IMR-90 (cell line): ENCODE data around the gene ANKRD45. TPM values are rescaled to one million over a fixed set of nuclear protein-coding genes. Genes with fewer than 3 reads are reported as not detected.

ENCODE experiments used
- ATAC-seq: fragments of 200-7000 bp; cut with Tn5 transposase; 2 replicates; pipeline ENCODE4 v1.9.1; 2020; ENCODE audit warnings: low read depth, mild to moderate bottlenecking, moderate library complexity
- BruUV-seq: library from RNA; stranded (reverse); fragments of 400-500 nt; replicated peaks from 2 replicates; lab custom pipeline; 2021; lab: Mats Ljungman, UMichigan
- CTCF ChIA-PET: fragments of 300-600 bp; formaldehyde crosslinking; extraction: SDS; loops from one replicate; lab custom pipeline; 2021; ENCODE audit warnings: antibody characterized with exemption; lab: Yijun Ruan, JAX
- POLR2A ChIA-PET: fragments of 300-600 bp; sonication (Branson Sonifier 250); formaldehyde crosslinking; loops from one replicate; lab custom pipeline; 2022; ENCODE audit warnings: antibody characterized with exemption; ENCODE audit not compliant: unreplicated experiment; lab: Charles Lee
- DNase-seq: peaks from one replicate; pipeline ENCODE4 v3.0.0; 2013
- H2AFZ ChIP-seq: replicated peaks from 2 replicates; pipeline ENCODE3; 2013; ENCODE audit warnings: low read length, mild to moderate bottlenecking; ENCODE audit not compliant: poor library complexity
- H2AK5ac ChIP-seq: 2 replicates; pipeline ENCODE4 v1.6.1; 2013; ENCODE audit warnings: low read depth, low read length, inconsistent platforms
- H2AK9ac ChIP-seq: replicated peaks from 2 replicates; pipeline ENCODE3; 2013; ENCODE audit warnings: mild to moderate bottlenecking, low read depth, low read length, moderate library complexity; ENCODE audit not compliant: poor library complexity
- H2BK120ac ChIP-seq: 2 replicates; pipeline ENCODE4 v1.6.1; 2013; ENCODE audit warnings: low read depth, low read length, inconsistent platforms
- H2BK15ac ChIP-seq: 3 replicates; pipeline ENCODE4 v1.6.1; 2013; ENCODE audit warnings: low read depth, low read length, inconsistent platforms
- H2BK20ac ChIP-seq: 2 replicates; pipeline ENCODE4 v1.6.1; 2013; ENCODE audit warnings: low read depth, mild to moderate bottlenecking, inconsistent platforms, low read length, moderate library complexity
- H2BK5ac ChIP-seq: 2 replicates; pipeline ENCODE4 v1.6.1; 2013; ENCODE audit warnings: mild to moderate bottlenecking, low read depth, low read length, inconsistent platforms; ENCODE audit not compliant: poor library complexity, severe bottlenecking
- H3K14ac ChIP-seq: replicated peaks from 2 replicates; pipeline ENCODE4 v1.6.1; 2013; ENCODE audit warnings: low read depth, low read length, inconsistent platforms
- H3K18ac ChIP-seq: 2 replicates; pipeline ENCODE4 v1.6.1; 2013; ENCODE audit warnings: low read depth, low read length, control low read depth
- H3K23ac ChIP-seq: 2 replicates; pipeline ENCODE4 v1.6.1; 2013; ENCODE audit warnings: low read depth, low read length, inconsistent platforms
- H3K27ac ChIP-seq: 2 replicates; pipeline ENCODE4 v1.5.1; 2013; ENCODE audit warnings: mild to moderate bottlenecking, control low read depth, low read length; ENCODE audit not compliant: insufficient read depth
- H3K27me3 ChIP-seq: 2 replicates; pipeline ENCODE4 v1.6.1; 2013; ENCODE audit warnings: low read length; ENCODE audit not compliant: control insufficient read depth, insufficient read depth
- H3K36me3 ChIP-seq: 2 replicates; pipeline ENCODE4 v1.6.1; 2013; ENCODE audit warnings: low read length, mixed read lengths; ENCODE audit not compliant: control insufficient read depth, insufficient read depth
- H3K4ac ChIP-seq: 2 replicates; pipeline ENCODE4 v1.6.1; 2013; ENCODE audit warnings: low read depth, low read length, inconsistent platforms
- H3K4me1 ChIP-seq: 2 replicates; pipeline ENCODE4 v1.6.1; 2013; ENCODE audit warnings: low read length, mixed read lengths; ENCODE audit not compliant: control insufficient read depth, insufficient read depth
- H3K4me2 ChIP-seq: 2 replicates; pipeline ENCODE4 v1.6.1; 2013; ENCODE audit warnings: low read depth, mild to moderate bottlenecking, control low read depth, low read length, moderate library complexity
- H3K4me3 ChIP-seq: 2 replicates; pipeline ENCODE4 v1.5.1; 2013; ENCODE audit warnings: low read depth, mild to moderate bottlenecking, control low read depth, low read length, moderate library complexity; ENCODE audit not compliant: insufficient read depth
- H3K56ac ChIP-seq: 2 replicates; pipeline ENCODE4 v1.6.1; 2013; ENCODE audit warnings: low read length, inconsistent platforms; ENCODE audit not compliant: insufficient read depth; ENCODE audit errors: extremely low read depth
- H3K79me1 ChIP-seq, 2 experiments: 2 replicates each; pipeline ENCODE4 v1.6.1; 2013; ENCODE audit warnings: low read length in 2 of 2, inconsistent platforms in 1 of 2, low read depth in 1 of 2
- H3K9ac ChIP-seq: 2 replicates; pipeline ENCODE4 v1.6.1; 2013; ENCODE audit warnings: low read depth, low read length, control low read depth
- H3K9me1 ChIP-seq: 2 replicates; pipeline ENCODE4 v1.6.1; 2013; ENCODE audit warnings: low read length, inconsistent platforms; ENCODE audit not compliant: insufficient read depth
- H3K9me3 ChIP-seq: 2 replicates; pipeline ENCODE4 v1.6.1; 2013; ENCODE audit warnings: low read length; ENCODE audit not compliant: control insufficient read depth, insufficient read depth
- H4K20me1 ChIP-seq: 2 replicates; pipeline ENCODE4 v1.6.1; 2013; ENCODE audit warnings: low read length, inconsistent platforms; ENCODE audit not compliant: insufficient read depth
- H4K5ac ChIP-seq: 2 replicates; pipeline ENCODE4 v1.6.1; 2013; ENCODE audit warnings: mild to moderate bottlenecking, low read depth, low read length, control low read depth
- H4K8ac ChIP-seq, 2 experiments: 2 replicates each; pipeline ENCODE4 v1.6.1; 2013; ENCODE audit warnings: low read depth in 2 of 2, low read length in 2 of 2, control low read depth in 1 of 2, inconsistent platforms in 1 of 2
- H4K91ac ChIP-seq: 2 replicates; pipeline ENCODE4 v1.6.1; 2013; ENCODE audit warnings: low read depth, low read length, inconsistent platforms; ENCODE audit not compliant: insufficient read depth
- MAZ ChIP-seq: IDR thresholded peaks from 2 replicates; pipeline ENCODE4 v1.6.1; 2012; ENCODE audit warnings: low read depth, mild to moderate bottlenecking, low read length, improper control_type of control experiment, moderate library complexity, borderline replicate concordance
- whole genome bisulfite sequencing, 2 experiments: methylation state at CpG; one replicate each; pipeline versions ENCODE4 v1.1.5 to v1.1.7; 2013; ENCODE audit warnings: missing lambda C conversion rate in 2 of 2; ENCODE audit not compliant: insufficient read length in 1 of 2; ENCODE audit errors: extremely low coverage in 2 of 2; 5-methylcytosine and 5-hydroxymethylcytosine counted together
- dilution Hi-C: fragments of 300-500 bp; cut with HindIII; formaldehyde crosslinking; loops from one replicate; pipeline ENCODE4 v1.14.3; 2018; ENCODE audit warnings: low sequenced_read_pairs; ENCODE audit not compliant: unreplicated experiment
- in situ Hi-C: fragments of 300-500 bp; cut with MboI; formaldehyde crosslinking; loops from 3 replicates; pipeline ENCODE4 v1.14.3; 2019; ENCODE audit warnings: low sequenced_read_pairs, inconsistent platforms, mixed read lengths
- intact Hi-C: fragments of 100-400 bp; cut with micrococcal nuclease; formaldehyde crosslinking; loops from 2 replicates; pipeline ENCODE4 v1.10.0; 2022
- polyA plus RNA-seq, 3 experiments: library from polyadenylated mRNA; depleted of rRNA; stranded (reverse); fragments of >200 nt; gene quantifications; 2 replicates each; pipeline ENCODE4 v1.2.3, GENCODE V29; 2012; ENCODE audit warnings: low replicate concordance in 1 of 3
- total RNA-seq: library from RNA; depleted of rRNA; stranded (reverse); fragments of >200 nt; gene quantifications from 2 replicates; pipeline ENCODE4 v1.2.3, GENCODE V29; 2012

The ANKRD45 gene
- total and polyA plus RNA-seq, 2 of the 4 experiments (the other 2 are of a cell fraction), result under 0.01 TPM; not detected in 1

DNA sequence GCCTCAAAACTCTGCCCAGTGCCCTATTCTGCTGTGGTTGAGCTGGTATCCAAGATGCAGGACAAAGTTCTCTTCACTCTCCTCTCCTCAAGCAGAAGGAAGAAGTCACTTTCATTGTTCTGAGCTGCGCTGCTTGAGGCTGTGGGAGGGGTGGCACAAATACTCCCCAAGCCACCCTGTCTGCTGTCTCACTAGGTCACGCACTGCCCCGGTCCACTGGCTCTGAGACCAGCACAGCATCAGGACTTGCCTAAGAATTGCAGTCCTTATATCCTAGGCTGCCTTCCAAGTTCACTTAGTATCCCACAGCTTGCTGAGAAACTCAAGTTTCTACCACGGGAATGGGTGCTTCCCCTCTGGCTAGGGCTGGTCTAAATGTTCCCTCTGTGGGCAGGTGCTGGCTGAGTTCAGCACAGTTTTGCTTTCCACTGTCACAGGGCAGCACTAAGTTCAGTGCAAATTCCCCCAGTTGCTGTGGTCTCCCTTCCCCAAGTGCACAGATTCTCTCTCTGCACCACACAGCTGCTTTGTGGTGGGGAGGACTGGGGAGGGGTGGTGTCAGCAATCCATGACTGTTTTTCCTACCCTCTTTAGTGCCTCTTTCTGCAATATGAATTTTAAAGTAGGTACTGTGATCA, 99.2 kb downstream of the ANKRD45 start:
- no peaks in the 10 kb centered on the region for H3K4me1 ChIP-seq
- intact Hi-C loops (no loop called here), dilution Hi-C loops (no loop called here), in situ Hi-C loops (no loop called here)
- ChIA-PET CTCF (no interaction called here), POLR2A (no interaction called here)
- no peak overlapping the region for H3K4me3 ChIP-seq
- H4K5ac ChIP-seq, result no peak overlapping the region
- no peak overlapping the region for H3K4me2 ChIP-seq
- no peak overlapping the region for H3K14ac ChIP-seq
- H3K27me3 ChIP-seq, result no peaks in the 10 kb centered on the region
- H2BK120ac ChIP-seq, result no peak overlapping the region
- no peaks in the 10 kb centered on the region for H4K20me1 ChIP-seq
- H3K56ac ChIP-seq, result no peak overlapping the region
- no peak overlapping the region for H3K23ac ChIP-seq
- no peak for DNase-seq
- H2AFZ ChIP-seq, result no peak overlapping the region
- H2AK9ac ChIP-seq, result no peak overlapping the region
- no peak overlapping the region for H2BK15ac ChIP-seq
- no peaks in the 10 kb centered on the region for H3K79me1 ChIP-seq
- no peak overlapping the region for H4K91ac ChIP-seq
- H3K27ac ChIP-seq, result no peak overlapping the region
- no peak for ATAC-seq
- H2AK5ac ChIP-seq, result no peak overlapping the region
- no peak overlapping the region for H3K18ac ChIP-seq
- no peak overlapping the region for H2BK20ac ChIP-seq
- H4K8ac ChIP-seq, result no peak overlapping the region
- TF ChIP-seq MAZ, result no peak
- BruUV-seq, result no TSS peak
- WGBS, 2 experiments, result 56% methylated on average over 1 of the region's 4 CpGs; no CpG with 5 or more reads in 1 of the 2 experiments
- H3K9ac ChIP-seq, result no peak overlapping the region
- H3K9me3 ChIP-seq, result no peaks in the 10 kb centered on the region
- H3K9me1 ChIP-seq, result no peaks in the 10 kb centered on the region; the same call in 1 of the 2 replicates
- H2BK5ac ChIP-seq, result no peak overlapping the region
- no peaks in the 10 kb centered on the region for H3K36me3 ChIP-seq
- H3K4ac ChIP-seq, result no peak overlapping the region
